HepG2 (cell line): ENCODE data around the gene SYNJ2. TPM values are rescaled to one million over a fixed set of nuclear protein-coding genes. Genes with fewer than 3 reads are reported as not detected.

ENCODE experiments used
- AKAP8 ChIP-seq: sonication (generic); formaldehyde crosslinking; IDR thresholded peaks from 2 replicates; pipeline ENCODE4 v1.5.1; 2020; ENCODE audit warnings: mild to moderate bottlenecking, missing genetic modification reagents
- ATF7-NPFF ChIP-seq: sonication (generic); formaldehyde crosslinking; IDR thresholded peaks from 2 replicates; pipeline ENCODE4 v1.8.1; 2023; ENCODE audit warnings: mild to moderate bottlenecking, low read depth, missing genetic modification reagents, moderate library complexity
- CHCHD3 ChIP-seq: sonication (generic); formaldehyde crosslinking; IDR thresholded peaks from 2 replicates; pipeline ENCODE4 v1.8.0; 2022; ENCODE audit warnings: mild to moderate bottlenecking, missing genetic modification reagents, moderate library complexity
- CREB1 ChIP-seq, 2 experiments: fragments of 450-650 bp in 1 of 2; IDR thresholded peaks; 2 replicates each; pipeline ENCODE4 v1.6.1; 2016 to 2017; ENCODE audit warnings: control low read depth in 1 of 2, mild to moderate bottlenecking in 1 of 2, missing compliant biosample characterization in 1 of 2, missing genetic modification characterization in 1 of 2
- GABPA ChIP-seq, 2 experiments: IDR thresholded peaks; 2 replicates each; pipeline ENCODE4 v1.6.1; 2011 to 2016; ENCODE audit warnings: low read depth in 2 of 2, low read length in 1 of 2, missing biosample characterization in 1 of 2, missing genetic modification characterization in 1 of 2
- HNF4A ChIP-seq: sonication (generic); formaldehyde crosslinking; IDR thresholded peaks from 2 replicates; pipeline ENCODE4 v1.4.0; 2020; ENCODE audit warnings: missing genetic modification reagents
- HOMEZ ChIP-seq: IDR thresholded peaks from 2 replicates; pipeline ENCODE4 v1.6.1; 2016; ENCODE audit warnings: low read depth
- HOXA5 ChIP-seq: sonication (generic); formaldehyde crosslinking; IDR thresholded peaks from 2 replicates; pipeline ENCODE4 v1.4.0; 2020; ENCODE audit warnings: missing genetic modification reagents
- IKZF1 ChIP-seq: fragments of 450-650 bp; IDR thresholded peaks from 2 replicates; pipeline ENCODE4 v1.7.1; 2016
- KDM5A ChIP-seq: fragments of 200-600 bp; sonication (generic); IDR thresholded peaks from 2 replicates; pipeline ENCODE4 v1.7.0; 2018; ENCODE audit warnings: antibody characterized with exemption, mild to moderate bottlenecking, low read length, borderline replicate concordance
- KLF11 ChIP-seq: IDR thresholded peaks from 2 replicates; pipeline ENCODE4 v1.6.1; 2016; ENCODE audit warnings: missing compliant biosample characterization
- NFATC3 ChIP-seq: sonication (generic); formaldehyde crosslinking; IDR thresholded peaks from 2 replicates; pipeline ENCODE4 v1.5.1; 2020; ENCODE audit warnings: mild to moderate bottlenecking, missing genetic modification reagents
- PAX8 ChIP-seq: sonication (generic); formaldehyde crosslinking; IDR thresholded peaks from 2 replicates; pipeline ENCODE4 v1.8.0; 2022; ENCODE audit warnings: mild to moderate bottlenecking, missing genetic modification reagents, borderline replicate concordance
- PCBP1 ChIP-seq: fragments of 200-400 bp; formaldehyde crosslinking; IDR thresholded peaks from 2 replicates; pipeline ENCODE4 v1.6.1; 2017; ENCODE audit warnings: mild to moderate bottlenecking, low read depth, low read length, borderline replicate concordance
- PHB2 ChIP-seq: fragments of 450-650 bp; IDR thresholded peaks from 2 replicates; pipeline ENCODE4 v1.6.1; 2018; ENCODE audit not compliant: partially characterized antibody
- PRPF4 ChIP-seq: fragments of 200-400 bp; formaldehyde crosslinking; IDR thresholded peaks from 2 replicates; pipeline ENCODE4 v1.6.1; 2016; ENCODE audit warnings: low read length, low read depth; ENCODE audit not compliant: poor library complexity, severe bottlenecking
- RAD51 ChIP-seq: fragments of 450-650 bp; IDR thresholded peaks from 2 replicates; pipeline ENCODE4 v1.6.1; 2016; ENCODE audit warnings: borderline replicate concordance
- SIX1 ChIP-seq: sonication (generic); formaldehyde crosslinking; IDR thresholded peaks from 2 replicates; pipeline ENCODE4 v1.4.0; 2020; ENCODE audit warnings: missing genetic modification reagents, borderline replicate concordance
- SMAD1 ChIP-seq: sonication (generic); formaldehyde crosslinking; IDR thresholded peaks from 2 replicates; pipeline ENCODE4 v1.4.0; 2020; ENCODE audit warnings: missing genetic modification reagents, low read depth, mild to moderate bottlenecking, borderline replicate concordance
- STAG1 ChIP-seq: sonication (generic); formaldehyde crosslinking; IDR thresholded peaks from 2 replicates; pipeline ENCODE4 v1.4.0; 2020; ENCODE audit warnings: missing genetic modification reagents
- TBL1XR1 ChIP-seq: fragments of 150-350 bp; IDR thresholded peaks from 2 replicates; pipeline ENCODE4 v1.6.1; 2014; ENCODE audit warnings: borderline replicate concordance, low read length; ENCODE audit not compliant: partially characterized antibody
- ZBTB42 ChIP-seq: sonication (generic); formaldehyde crosslinking; IDR thresholded peaks from 2 replicates; pipeline ENCODE4 v1.5.0; 2020; ENCODE audit warnings: mild to moderate bottlenecking, missing genetic modification reagents
- ZNF484 ChIP-seq: sonication (generic); formaldehyde crosslinking; IDR thresholded peaks from 2 replicates; pipeline ENCODE4 v1.5.1; 2020; ENCODE audit warnings: mild to moderate bottlenecking, low read depth, missing genetic modification reagents, borderline replicate concordance
- ZNF496 ChIP-seq: sonication (generic); formaldehyde crosslinking; IDR thresholded peaks from 2 replicates; pipeline ENCODE4 v1.8.1; 2023; ENCODE audit warnings: mild to moderate bottlenecking, moderate library complexity, missing genetic modification reagents; ENCODE audit not compliant: insufficient replicate concordance
- ZNF550 ChIP-seq: sonication (generic); formaldehyde crosslinking; IDR thresholded peaks from 2 replicates; pipeline ENCODE4 v1.4.0; 2020; ENCODE audit warnings: mild to moderate bottlenecking, missing genetic modification reagents, borderline replicate concordance
- ZNF556 ChIP-seq: sonication (generic); formaldehyde crosslinking; IDR thresholded peaks from 2 replicates; pipeline ENCODE4 v1.4.0; 2020; ENCODE audit warnings: mild to moderate bottlenecking, missing genetic modification reagents, borderline replicate concordance
- ZNF652 ChIP-seq: IDR thresholded peaks from 2 replicates; pipeline ENCODE4 v1.6.1; 2016; ENCODE audit warnings: low read depth, borderline replicate concordance
- ZNF83 ChIP-seq: sonication (generic); formaldehyde crosslinking; IDR thresholded peaks from 2 replicates; pipeline ENCODE4 v1.4.0; 2020; ENCODE audit warnings: missing genetic modification reagents, mild to moderate bottlenecking, borderline replicate concordance
- polyA plus RNA-seq, 8 experiments: library from polyadenylated mRNA; depleted of rRNA in 3 of 8; stranded (reverse) in 7 of 8; unstranded in 1 of 8; fragments of >200 nt; fragmentation: Illumina TruSeq in 4 of 8; extraction: Trizol in 4 of 8; gene quantifications; 2 replicates each; pipeline versions ENCODE4 v1.2.1 to v1.2.3, GENCODE V29; 2011 to 2016; ENCODE audit warnings: low read depth in 4 of 8, missing spikeins in 1 of 8, mixed read lengths in 1 of 8; ENCODE audit not compliant: insufficient read depth in 1 of 8
- total RNA-seq, 5 experiments: library from RNA; depleted of rRNA; stranded (reverse); fragments of >200 nt; fragmentation: Illumina TruSeq; extraction: Trizol; gene quantifications; 2 replicates each; pipeline ENCODE4 v1.2.3, GENCODE V29; 2016; ENCODE audit warnings: low read depth in 1 of 5
- TF ChIP-seq, protein P1 (sequence below): sonication (generic); formaldehyde crosslinking; IDR thresholded peaks from 2 replicates; pipeline ENCODE4 v1.8.1; 2023; ENCODE audit warnings: mild to moderate bottlenecking, moderate library complexity, missing genetic modification reagents

SYNJ2 gene
- total and polyA plus RNA-seq, 2 of the 13 experiments (the other 11 are each of a cell fraction or from before 2014, with no cell fraction given) = 39.1 to 57.6 TPM

DNA sequence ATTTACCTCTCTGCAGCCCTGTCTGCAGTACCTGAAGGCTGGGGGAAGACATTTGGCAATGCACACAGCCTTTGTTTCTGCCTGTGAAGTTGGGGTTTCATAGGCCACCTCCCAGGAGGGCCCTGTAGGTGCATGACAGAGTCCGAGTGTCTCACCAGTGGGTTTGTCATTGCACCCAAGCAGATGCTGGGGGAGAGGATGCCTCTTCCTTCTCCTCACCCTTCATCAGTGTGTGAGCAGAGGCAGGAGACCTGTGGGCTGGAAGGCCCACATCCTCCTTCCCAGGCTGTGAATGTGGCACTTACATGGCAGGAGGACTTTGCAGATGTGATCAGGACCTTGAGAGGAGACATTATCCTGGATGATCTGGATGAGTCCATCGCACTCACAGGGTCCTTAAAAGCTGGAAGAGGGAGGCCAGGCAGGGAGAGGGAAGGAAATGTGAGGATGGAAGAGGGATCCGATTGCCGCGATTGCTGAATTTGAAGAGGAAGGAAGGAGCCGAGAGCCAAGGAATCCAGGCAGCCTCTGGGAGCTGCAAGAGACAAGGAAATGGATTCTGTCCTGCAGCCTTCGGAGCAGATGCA, 30.4 kb downstream of the SYNJ2 start (continued):
- TF ChIP-seq, protein P1, sequence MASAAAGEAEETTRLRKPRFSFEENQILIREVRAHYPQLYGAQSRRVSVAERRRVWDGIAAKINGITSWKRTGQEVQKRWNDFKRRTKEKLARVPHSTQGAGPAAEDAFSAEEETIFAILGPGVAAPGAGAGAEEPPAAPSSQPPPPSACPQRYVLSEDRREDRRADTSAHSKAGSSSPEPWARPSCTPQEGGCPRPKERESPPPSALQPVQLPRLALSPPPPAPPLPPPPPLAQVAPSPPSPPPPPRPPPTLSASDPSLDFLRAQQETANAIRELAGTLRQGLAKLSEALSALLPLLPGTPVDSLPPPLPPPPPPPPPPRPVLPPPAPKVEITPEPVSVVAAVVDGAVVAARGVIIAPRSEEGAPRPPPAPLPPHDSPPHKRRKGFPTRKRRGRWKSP = no peak
- TF ChIP-seq TBL1XR1 (no peak), KLF11 (CRISPR knock-in tag) (0 out of 2 replicates have a peak, but pooled peaks have one; percentile 17), SMAD1 (CRISPR knock-in tag) (peak; percentile 14; the same call in 1 of the 2 replicates), GABPA (IDR thresholded peaks at IDR 0.05; ENCODE audit: low read depth, low read length) (no peak), GABPA (CRISPR knock-in tag; IDR thresholded peaks at IDR 0.05; ENCODE audit: low read depth) (no peak), ATF7-NPFF (no peak), AKAP8 (CRISPR knock-in tag) (peak; percentile 16; the same call in 1 of the 2 replicates), CHCHD3 (no peak), NFATC3 (0 out of 2 replicates have a peak, but pooled peaks have one; percentile 71), SIX1 (CRISPR knock-in tag) (no peak), PCBP1 (no peak), ZNF83 (peak; percentile 56; the same call in 1 of the 2 replicates), RAD51 (no peak), ZBTB42 (CRISPR knock-in tag) (no peak), IKZF1 (no peak), STAG1 (no peak), CREB1 (IDR thresholded peaks at IDR 0.05) (no peak), CREB1 (CRISPR knock-in tag; IDR thresholded peaks at IDR 0.05) (no peak), HNF4A (CRISPR knock-in tag) (no peak), ZNF484 (CRISPR knock-in tag) (no peak), PRPF4 (no peak), ZNF550 (CRISPR knock-in tag) (no peak), ZNF496 (CRISPR knock-in tag) (no peak), PAX8 (CRISPR knock-in tag) (no peak), PHB2 (no peak), HOXA5 (CRISPR knock-in tag) (no peak), HOMEZ (CRISPR knock-in tag) (0 out of 2 replicates have a peak, but pooled peaks have one; percentile 2), KDM5A (no peak), ZNF652 (no peak), ZNF556 (CRISPR knock-in tag) (no peak)
